ENCODE measurements around the gene FAM8A1. TPM values are rescaled to one million over a fixed set of nuclear protein-coding genes. Genes with fewer than 3 reads are reported as not detected.

The FAM8A1 gene
- total and polyA plus RNA-seq, 2 donors (not counting 3 experiments of a cell fraction or from before 2014, with no cell fraction given) = 4.8 to 11.3 TPM

DNA sequence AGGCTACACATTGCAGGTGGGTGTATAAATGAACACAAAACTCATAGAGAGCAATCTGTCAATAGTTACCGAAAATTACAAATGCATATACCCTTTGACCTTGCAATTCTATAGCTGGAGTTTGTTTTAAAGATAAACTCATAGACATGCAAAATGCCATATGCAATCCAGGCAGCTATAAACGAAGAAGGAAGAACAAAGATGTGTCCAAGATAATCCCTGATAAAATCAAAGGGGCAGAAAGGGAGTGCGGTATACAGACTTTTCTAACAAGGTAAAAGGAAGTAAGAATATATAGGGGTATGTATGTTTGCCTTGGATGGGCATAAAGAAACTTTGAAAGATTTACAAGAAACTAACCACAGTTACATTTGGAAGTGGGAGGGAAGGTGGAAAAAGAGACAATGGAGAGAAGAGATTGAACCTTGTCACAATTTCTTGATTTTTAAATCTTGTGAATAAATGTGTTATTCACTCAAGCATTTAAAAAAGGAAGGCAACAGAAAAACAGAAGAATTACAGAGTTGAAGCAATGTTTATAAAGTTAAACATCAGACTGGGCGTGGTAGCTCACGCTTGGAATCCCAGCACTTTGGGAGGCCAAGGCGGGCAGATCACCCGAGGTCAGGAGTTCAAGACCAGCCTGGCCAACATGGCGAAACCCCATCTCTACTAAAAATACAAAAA lies 29.9 kb downstream of the FAM8A1 start:
- FAIRE-seq (no peak), DNase-seq (ENCODE audit: low read depth, low spot score) (no peak)
- H3K9me3 ChIP-seq (replicated peaks; ENCODE audit: control insufficient read depth, insufficient read depth, low read length) = no peaks in the 10 kb centered on the region
- no peak overlapping the region for H3K4me3 ChIP-seq (replicated peaks in 1 of 3; ENCODE audit: insufficient read depth in 1 of 3, low read depth in 1 of 3, low read length in 3 of 3)
- H3K36me3 ChIP-seq (ENCODE audit: control insufficient read depth in 2 of 2, extremely low read depth in 1 of 2, insufficient read depth in 2 of 2, low read length in 2 of 2) = peaks cover 12 to 20% of the 10 kb centered on the region in 2 experiments
- no peaks in the 10 kb centered on the region for H3K9me1 ChIP-seq (replicated peaks; ENCODE audit: control insufficient read depth, extremely low read depth, insufficient read depth, low read length)
- no peak overlapping the region for H3K27ac ChIP-seq (ENCODE audit: insufficient read depth, low read depth, low read length)
- no TSS peak for BruUV-seq (replicated peaks)
- intact Hi-C loops (cut with micrococcal nuclease) = no loop called here
- H3K4me1 ChIP-seq (ENCODE audit: control insufficient read depth, extremely low read depth, insufficient read depth, low read length) = peaks cover 8% of the 10 kb centered on the region
- H3K27me3 ChIP-seq (ENCODE audit: control insufficient read depth in 2 of 2, insufficient read depth in 2 of 2, low read length in 2 of 2) = no peaks in the 10 kb centered on the region
- TF ChIP-seq MYC (IDR thresholded peaks at IDR 0.05; ENCODE audit: low read depth, low read length) = no peak
- no peak for TF ChIP-seq GATA2 (IDR thresholded peaks at IDR 0.05; ENCODE audit: insufficient read depth, insufficient read length, low read depth, low read length)
- no peak for TF ChIP-seq FOS (IDR thresholded peaks at IDR 0.05; ENCODE audit: borderline replicate concordance, insufficient read depth, low read length)
- TF ChIP-seq JUN (IDR thresholded peaks at IDR 0.05; ENCODE audit: borderline replicate concordance, insufficient read depth, insufficient read length, low read depth) = no peak
- TF ChIP-seq POLR2AphosphoS5 (IDR thresholded peaks at IDR 0.05; ENCODE audit: insufficient read depth, low read depth, low read length) = no peak
- TF ChIP-seq EZH2 (IDR thresholded peaks at IDR 0.05; ENCODE audit: borderline replicate concordance, low read depth, low read length, severe bottlenecking) = no peak
- no peak for TF ChIP-seq POLR2A (IDR thresholded peaks at IDR 0.05; ENCODE audit: low read depth, low read length)
- TF ChIP-seq, protein P1, sequence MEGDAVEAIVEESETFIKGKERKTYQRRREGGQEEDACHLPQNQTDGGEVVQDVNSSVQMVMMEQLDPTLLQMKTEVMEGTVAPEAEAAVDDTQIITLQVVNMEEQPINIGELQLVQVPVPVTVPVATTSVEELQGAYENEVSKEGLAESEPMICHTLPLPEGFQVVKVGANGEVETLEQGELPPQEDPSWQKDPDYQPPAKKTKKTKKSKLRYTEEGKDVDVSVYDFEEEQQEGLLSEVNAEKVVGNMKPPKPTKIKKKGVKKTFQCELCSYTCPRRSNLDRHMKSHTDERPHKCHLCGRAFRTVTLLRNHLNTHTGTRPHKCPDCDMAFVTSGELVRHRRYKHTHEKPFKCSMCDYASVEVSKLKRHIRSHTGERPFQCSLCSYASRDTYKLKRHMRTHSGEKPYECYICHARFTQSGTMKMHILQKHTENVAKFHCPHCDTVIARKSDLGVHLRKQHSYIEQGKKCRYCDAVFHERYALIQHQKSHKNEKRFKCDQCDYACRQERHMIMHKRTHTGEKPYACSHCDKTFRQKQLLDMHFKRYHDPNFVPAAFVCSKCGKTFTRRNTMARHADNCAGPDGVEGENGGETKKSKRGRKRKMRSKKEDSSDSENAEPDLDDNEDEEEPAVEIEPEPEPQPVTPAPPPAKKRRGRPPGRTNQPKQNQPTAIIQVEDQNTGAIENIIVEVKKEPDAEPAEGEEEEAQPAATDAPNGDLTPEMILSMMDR (IDR thresholded peaks at IDR 0.05; ENCODE audit: extremely low read depth in 1 of 2, insufficient read depth in 1 of 2, low read depth in 1 of 2, low read length in 2 of 2) = no peak
- TF ChIP-seq, protein P2, sequence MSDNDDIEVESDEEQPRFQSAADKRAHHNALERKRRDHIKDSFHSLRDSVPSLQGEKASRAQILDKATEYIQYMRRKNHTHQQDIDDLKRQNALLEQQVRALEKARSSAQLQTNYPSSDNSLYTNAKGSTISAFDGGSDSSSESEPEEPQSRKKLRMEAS (IDR thresholded peaks at IDR 0.05; ENCODE audit: insufficient read depth, insufficient read length) = no peak
- no peaks in the 10 kb centered on the region for H4K20me1 ChIP-seq (replicated peaks; ENCODE audit: control insufficient read depth, extremely low read depth, insufficient read depth, low read length)
- H2AFZ ChIP-seq (ENCODE audit: low read depth, low read length) = no peak overlapping the region
- ChIA-PET POLR2A (no interaction called here), CTCF (no interaction called here)
- H3K79me2 ChIP-seq (ENCODE audit: control insufficient read depth, insufficient read depth, low read length) = peaks cover 42% of the 10 kb centered on the region
- H3K4me2 ChIP-seq (ENCODE audit: insufficient read depth, low read length) = no peak overlapping the region
- H3K9ac ChIP-seq (replicated peaks; ENCODE audit: extremely low read depth, insufficient read depth, low read length) = no peak overlapping the region
- dilution Hi-C loops (cut with MboI; ENCODE audit: extremely low pct_ligation_motif_present, low sequenced_read_pairs) = no loop called here
